HEK293 (cell line): ENCODE results near the gene TBL1X.

ENCODE experiments used
- CTCF ChIA-PET: fragments of 350-600 bp; formaldehyde crosslinking; extraction: SDS; loops from one replicate; lab custom pipeline; 2021; ENCODE audit warnings: antibody characterized with exemption; lab: Yijun Ruan, JAX
- POLR2A ChIA-PET: fragments of 300-600 bp; formaldehyde crosslinking; extraction: SDS; loops from one replicate; lab custom pipeline; 2020; ENCODE audit warnings: antibody characterized with exemption, inconsistent platforms; lab: Yijun Ruan, JAX
- H3K27ac ChIP-seq: fragments of 200-500 bp; sonication (Bioruptor generic); 2 replicates; pipeline ENCODE4 v1.5.1; 2014; ENCODE audit warnings: low read depth, low read length, control low read depth, inconsistent platforms; ENCODE audit errors: extremely low read depth
- H3K36me3 ChIP-seq, 2 experiments: fragments of 200-500 bp in 1 of 2; sonication (Bioruptor generic) in 1 of 2; 1 replicate in 1 of 2; 2 replicates in 1 of 2; pipeline ENCODE4 v1.5.1; 2014 to 2017; ENCODE audit warnings: inconsistent platforms in 2 of 2, low read length in 2 of 2; ENCODE audit not compliant: control insufficient read depth in 2 of 2, insufficient read depth in 1 of 2
- H3K4me1 ChIP-seq: fragments of 200-500 bp; sonication (Bioruptor generic); 2 replicates; pipeline ENCODE4 v1.5.1; 2014; ENCODE audit warnings: mild to moderate bottlenecking, low read length, inconsistent platforms; ENCODE audit not compliant: control insufficient read depth, insufficient read depth
- H3K4me3 ChIP-seq: 2 replicates; pipeline ENCODE4 v1.5.1; 2011; ENCODE audit warnings: low read depth, mild to moderate bottlenecking, control low read depth, low read length, moderate library complexity
- H3K9me3 ChIP-seq: fragments of 200-500 bp; sonication (Bioruptor generic); 2 replicates; pipeline ENCODE4 v1.5.1; 2014; ENCODE audit warnings: low read depth, low read length, inconsistent platforms; ENCODE audit not compliant: control insufficient read depth, insufficient read depth
- GLIS2 ChIP-seq: fragments of 450-650 bp; formaldehyde crosslinking; IDR thresholded peaks from 2 replicates; pipeline ENCODE4 v1.5.1; 2016; ENCODE audit warnings: missing biosample characterization, missing genetic modification characterization
- HOXA7 ChIP-seq: sonication (generic); formaldehyde crosslinking; IDR thresholded peaks from 2 replicates; pipeline ENCODE4 v1.8.1; 2022; ENCODE audit warnings: missing genetic modification reagents, borderline replicate concordance
- OSR2 ChIP-seq: fragments of 450-650 bp; formaldehyde crosslinking; IDR thresholded peaks from 2 replicates; pipeline ENCODE4 v1.5.1; 2016; ENCODE audit warnings: missing biosample characterization, missing genetic modification characterization
- SP7 ChIP-seq: fragments of 450-650 bp; formaldehyde crosslinking; IDR thresholded peaks from 2 replicates; pipeline ENCODE4 v1.5.1; 2016; ENCODE audit warnings: missing biosample characterization, missing genetic modification characterization
- ZNF114 ChIP-seq: fragments of 450-650 bp; formaldehyde crosslinking; IDR thresholded peaks from 2 replicates; pipeline ENCODE4 v1.5.0; 2017; ENCODE audit warnings: missing biosample characterization, missing genetic modification characterization
- ZNF174 ChIP-seq: fragments of 450-650 bp; formaldehyde crosslinking; IDR thresholded peaks from 2 replicates; pipeline ENCODE4 v1.5.0; 2017; ENCODE audit warnings: missing biosample characterization, mild to moderate bottlenecking, missing genetic modification characterization
- ZNF202 ChIP-seq: fragments of 450-650 bp; formaldehyde crosslinking; IDR thresholded peaks from 2 replicates; pipeline ENCODE4 v1.5.1; 2016; ENCODE audit warnings: missing biosample characterization, missing genetic modification characterization, borderline replicate concordance
- ZNF221 ChIP-seq: fragments of 450-650 bp; formaldehyde crosslinking; IDR thresholded peaks from 2 replicates; pipeline ENCODE4 v1.5.1; 2017; ENCODE audit warnings: missing biosample characterization, missing genetic modification characterization, borderline replicate concordance
- ZNF302 ChIP-seq: fragments of 450-650 bp; formaldehyde crosslinking; IDR thresholded peaks from 2 replicates; pipeline ENCODE4 v1.5.1; 2016; ENCODE audit warnings: missing biosample characterization, missing genetic modification characterization, low read depth
- ZNF311 ChIP-seq: fragments of 450-650 bp; formaldehyde crosslinking; IDR thresholded peaks from 2 replicates; pipeline ENCODE4 v1.5.1; 2017; ENCODE audit warnings: missing biosample characterization, missing genetic modification characterization, borderline replicate concordance
- ZNF350 ChIP-seq: fragments of 450-650 bp; formaldehyde crosslinking; IDR thresholded peaks from 2 replicates; pipeline ENCODE4 v1.5.0; 2017; ENCODE audit warnings: missing biosample characterization, mild to moderate bottlenecking, missing genetic modification characterization
- ZNF391 ChIP-seq: fragments of 450-650 bp; formaldehyde crosslinking; IDR thresholded peaks from 2 replicates; pipeline ENCODE4 v1.5.1; 2016; ENCODE audit warnings: low read depth, missing biosample characterization, missing genetic modification characterization, borderline replicate concordance
- ZNF544 ChIP-seq: fragments of 450-650 bp; formaldehyde crosslinking; IDR thresholded peaks from 2 replicates; pipeline ENCODE4 v1.5.0; 2017; ENCODE audit warnings: missing biosample characterization, missing genetic modification characterization
- ZNF571 ChIP-seq: fragments of 450-650 bp; formaldehyde crosslinking; IDR thresholded peaks from 2 replicates; pipeline ENCODE4 v1.5.0; 2017; ENCODE audit warnings: missing biosample characterization, missing genetic modification characterization
- ZNF624 ChIP-seq: fragments of 450-650 bp; formaldehyde crosslinking; IDR thresholded peaks from 2 replicates; pipeline ENCODE4 v1.5.1; 2017; ENCODE audit warnings: missing biosample characterization, missing genetic modification characterization
- ZNF830 ChIP-seq: fragments of 450-650 bp; IDR thresholded peaks from 2 replicates; pipeline ENCODE4 v1.5.0; 2018; ENCODE audit warnings: missing biosample characterization, missing genetic modification characterization, low read depth, mild to moderate bottlenecking, moderate library complexity
- ZSCAN23 ChIP-seq: fragments of 450-650 bp; formaldehyde crosslinking; IDR thresholded peaks from 2 replicates; pipeline ENCODE4 v1.5.1; 2016; ENCODE audit warnings: missing biosample characterization, missing genetic modification characterization
- TF ChIP-seq, protein P1 (sequence below): fragments of 450-650 bp; formaldehyde crosslinking; IDR thresholded peaks from 2 replicates; pipeline ENCODE4; 2016; ENCODE audit warnings: missing biosample characterization, missing genetic modification characterization
- TF ChIP-seq, protein P2 (sequence below): fragments of 450-650 bp; formaldehyde crosslinking; IDR thresholded peaks from 2 replicates; pipeline ENCODE4 v1.5.1; 2016; ENCODE audit warnings: missing biosample characterization, missing genetic modification characterization
- TF ChIP-seq, protein P3 (sequence below): fragments of 450-650 bp; formaldehyde crosslinking; IDR thresholded peaks from 2 replicates; pipeline ENCODE4 v1.5.1; 2016; ENCODE audit warnings: missing biosample characterization, missing genetic modification characterization

The TBL1X gene

DNA sequence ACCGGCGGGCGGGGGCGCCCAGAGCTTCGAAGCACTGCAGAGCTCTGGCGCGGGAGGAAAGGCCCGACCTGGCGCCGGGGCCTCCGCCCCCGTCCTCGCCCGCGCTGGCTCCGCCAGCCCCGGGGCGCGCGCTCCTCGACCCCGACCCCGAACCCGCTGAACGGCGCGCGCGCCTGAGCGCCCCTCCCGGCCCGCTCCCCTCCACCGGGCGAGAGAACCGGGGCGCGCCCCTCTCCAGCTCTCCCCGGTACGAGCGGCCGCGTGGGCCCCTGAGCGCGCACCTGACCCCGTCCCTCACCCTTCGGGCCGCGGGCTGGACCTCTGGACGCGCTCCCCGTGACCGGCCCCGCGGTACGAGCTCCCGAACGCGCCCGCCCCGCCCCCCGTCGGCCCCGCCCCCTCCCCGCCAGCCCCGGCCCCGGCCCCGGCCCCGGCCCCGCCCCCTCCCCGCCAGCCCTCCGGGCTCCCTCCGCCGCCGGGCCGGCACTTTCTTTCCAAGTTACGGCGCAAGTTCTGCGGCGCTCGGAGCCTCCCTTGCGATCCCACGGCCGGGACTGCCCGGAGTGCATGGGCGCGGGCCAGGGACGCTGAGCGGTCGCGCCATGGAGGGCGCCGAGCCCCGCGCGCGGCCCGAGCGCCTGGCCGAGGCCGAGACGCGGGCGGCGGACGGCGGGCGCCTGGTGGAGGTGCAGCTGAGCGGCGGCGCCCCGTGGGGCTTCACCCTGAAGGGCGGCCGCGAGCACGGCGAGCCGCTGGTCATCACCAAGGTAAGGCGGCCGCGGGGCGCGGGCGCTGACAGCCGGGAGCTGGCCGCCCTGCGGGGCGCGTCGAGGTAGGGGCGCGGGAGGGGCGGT is 321.3 kb downstream of the TBL1X start, which contains the start of gene SHROOM2:
Gene SHROOM2, plus strand, starts transcription at position 486 of the 854 bp plus-strand sequence. Its CDS starts 117 bp downstream, at position 603.
- ChIA-PET POLR2A (no interaction called here), CTCF (no interaction called here)
- peak within 1 kb of the TSS; percentile 58 for H3K4me3 ChIP-seq
- no peak for TF ChIP-seq OSR2 (tag by site-specific recombination)
- TF ChIP-seq ZNF544 = no peak
- TF ChIP-seq ZNF221 (tag by site-specific recombination) = no peak
- TF ChIP-seq HOXA7 (CRISPR knock-in tag) = no peak
- TF ChIP-seq ZNF830 = no peak
- TF ChIP-seq ZNF114 (tag by site-specific recombination) = no peak
- no peak for TF ChIP-seq ZNF571
- no peak for TF ChIP-seq ZNF174
- no peaks in the 10 kb centered on the region for H3K36me3 ChIP-seq
- H3K4me1 ChIP-seq = no peaks in the 10 kb centered on the region
- no peaks in the 10 kb centered on the region for H3K9me3 ChIP-seq
- peak within 1 kb of the TSS; percentile 66; the same call in 1 of the 2 replicates for H3K27ac ChIP-seq

DNA sequence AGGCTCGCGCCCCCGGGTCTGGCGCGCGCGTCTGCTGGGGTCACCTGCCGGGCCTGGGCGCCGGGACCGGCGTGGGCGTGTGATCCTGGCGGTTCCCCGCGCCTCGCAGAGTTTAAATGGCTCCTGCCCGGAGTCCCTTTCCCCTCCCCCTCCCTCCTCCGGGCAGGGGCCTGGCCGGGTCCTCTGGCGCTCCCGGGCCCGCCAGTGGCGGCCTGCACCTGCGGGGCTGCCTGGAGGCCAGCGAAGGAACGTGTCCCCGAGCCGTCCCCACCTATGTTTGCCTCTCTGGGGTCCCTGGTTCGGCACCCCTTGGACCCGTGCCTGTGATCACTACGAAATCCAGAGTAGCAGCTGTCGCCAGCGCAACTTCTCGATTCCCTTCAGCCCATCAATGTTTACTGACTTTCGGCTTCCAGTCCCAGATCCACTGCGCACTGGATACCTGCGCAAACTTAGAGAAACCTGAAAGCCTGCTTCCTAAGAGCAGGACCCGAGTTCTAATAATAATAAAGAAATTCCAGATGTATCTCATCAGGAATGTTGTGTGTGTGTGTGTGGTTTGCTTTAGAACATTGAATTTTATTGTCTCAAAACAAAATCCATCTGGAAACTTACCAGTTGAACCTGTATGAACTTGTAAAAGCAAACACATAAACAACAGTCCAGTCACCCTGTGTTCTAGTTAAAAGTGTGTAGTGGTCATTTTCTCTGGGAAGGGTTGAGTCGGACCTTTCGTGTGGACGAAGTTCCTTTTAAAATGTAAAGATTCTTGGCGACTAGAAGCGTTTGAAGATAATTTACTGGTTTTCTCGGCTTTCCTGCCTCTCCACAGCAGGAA is 322.2 kb downstream of the TBL1X start:
- Histone ChIP-seq H3K4me3 (peak overlapping the region; percentile 58), H3K36me3 (no peaks in the 10 kb centered on the region), H3K4me1 (no peaks in the 10 kb centered on the region), H3K27ac (peak overlapping the region; percentile 66; the same call in 1 of the 2 replicates), H3K9me3 (no peaks in the 10 kb centered on the region)
- ChIA-PET POLR2A (no interaction called here), CTCF (interaction anchor here (0.6 kb wide), 1 partner anchor 846 kb away, joined by 3 read pairs; no protein-coding TSS in a partner anchor)
- TF ChIP-seq ZSCAN23 (tag by site-specific recombination) (no peak), ZNF202 (no peak), SP7 (tag by site-specific recombination) (no peak), ZNF391 (tag by site-specific recombination) (no peak), ZNF624 (tag by site-specific recombination) (no peak), ZNF350 (tag by site-specific recombination) (no peak), ZNF311 (no peak), GLIS2 (tag by site-specific recombination) (no peak), ZNF302 (tag by site-specific recombination) (no peak)
- TF ChIP-seq, protein P1, sequence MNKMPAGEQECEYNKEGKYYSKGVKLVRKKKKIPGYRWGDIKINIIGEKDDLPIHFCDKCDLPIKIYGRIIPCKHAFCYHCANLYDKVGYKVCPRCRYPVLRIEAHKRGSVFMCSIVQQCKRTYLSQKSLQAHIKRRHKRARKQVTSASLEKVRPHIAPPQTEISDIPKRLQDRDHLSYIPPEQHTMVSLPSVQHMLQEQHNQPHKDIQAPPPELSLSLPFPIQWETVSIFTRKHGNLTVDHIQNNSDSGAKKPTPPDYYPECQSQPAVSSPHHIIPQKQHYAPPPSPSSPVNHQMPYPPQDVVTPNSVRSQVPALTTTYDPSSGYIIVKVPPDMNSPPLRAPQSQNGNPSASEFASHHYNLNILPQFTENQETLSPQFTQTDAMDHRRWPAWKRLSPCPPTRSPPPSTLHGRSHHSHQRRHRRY (tag by site-specific recombination) = no peak
- TF ChIP-seq, protein P2, sequence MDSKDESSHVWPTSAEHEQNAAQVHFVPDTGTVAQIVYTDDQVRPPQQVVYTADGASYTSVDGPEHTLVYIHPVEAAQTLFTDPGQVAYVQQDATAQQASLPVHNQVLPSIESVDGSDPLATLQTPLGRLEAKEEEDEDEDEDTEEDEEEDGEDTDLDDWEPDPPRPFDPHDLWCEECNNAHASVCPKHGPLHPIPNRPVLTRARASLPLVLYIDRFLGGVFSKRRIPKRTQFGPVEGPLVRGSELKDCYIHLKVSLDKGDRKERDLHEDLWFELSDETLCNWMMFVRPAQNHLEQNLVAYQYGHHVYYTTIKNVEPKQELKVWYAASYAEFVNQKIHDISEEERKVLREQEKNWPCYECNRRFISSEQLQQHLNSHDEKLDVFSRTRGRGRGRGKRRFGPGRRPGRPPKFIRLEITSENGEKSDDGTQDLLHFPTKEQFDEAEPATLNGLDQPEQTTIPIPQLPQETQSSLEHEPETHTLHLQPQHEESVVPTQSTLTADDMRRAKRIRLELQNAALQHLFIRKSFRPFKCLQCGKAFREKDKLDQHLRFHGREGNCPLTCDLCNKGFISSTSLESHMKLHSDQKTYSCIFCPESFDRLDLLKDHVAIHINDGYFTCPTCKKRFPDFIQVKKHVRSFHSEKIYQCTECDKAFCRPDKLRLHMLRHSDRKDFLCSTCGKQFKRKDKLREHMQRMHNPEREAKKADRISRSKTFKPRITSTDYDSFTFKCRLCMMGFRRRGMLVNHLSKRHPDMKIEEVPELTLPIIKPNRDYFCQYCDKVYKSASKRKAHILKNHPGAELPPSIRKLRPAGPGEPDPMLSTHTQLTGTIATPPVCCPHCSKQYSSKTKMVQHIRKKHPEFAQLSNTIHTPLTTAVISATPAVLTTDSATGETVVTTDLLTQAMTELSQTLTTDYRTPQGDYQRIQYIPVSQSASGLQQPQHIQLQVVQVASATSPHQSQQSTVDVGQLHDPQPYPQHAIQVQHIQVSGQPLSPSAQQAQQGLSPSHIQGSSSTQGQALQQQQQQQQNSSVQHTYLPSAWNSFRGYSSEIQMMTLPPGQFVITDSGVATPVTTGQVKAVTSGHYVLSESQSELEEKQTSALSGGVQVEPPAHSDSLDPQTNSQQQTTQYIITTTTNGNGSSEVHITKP (tag by site-specific recombination) = no peak
- TF ChIP-seq, protein P3, sequence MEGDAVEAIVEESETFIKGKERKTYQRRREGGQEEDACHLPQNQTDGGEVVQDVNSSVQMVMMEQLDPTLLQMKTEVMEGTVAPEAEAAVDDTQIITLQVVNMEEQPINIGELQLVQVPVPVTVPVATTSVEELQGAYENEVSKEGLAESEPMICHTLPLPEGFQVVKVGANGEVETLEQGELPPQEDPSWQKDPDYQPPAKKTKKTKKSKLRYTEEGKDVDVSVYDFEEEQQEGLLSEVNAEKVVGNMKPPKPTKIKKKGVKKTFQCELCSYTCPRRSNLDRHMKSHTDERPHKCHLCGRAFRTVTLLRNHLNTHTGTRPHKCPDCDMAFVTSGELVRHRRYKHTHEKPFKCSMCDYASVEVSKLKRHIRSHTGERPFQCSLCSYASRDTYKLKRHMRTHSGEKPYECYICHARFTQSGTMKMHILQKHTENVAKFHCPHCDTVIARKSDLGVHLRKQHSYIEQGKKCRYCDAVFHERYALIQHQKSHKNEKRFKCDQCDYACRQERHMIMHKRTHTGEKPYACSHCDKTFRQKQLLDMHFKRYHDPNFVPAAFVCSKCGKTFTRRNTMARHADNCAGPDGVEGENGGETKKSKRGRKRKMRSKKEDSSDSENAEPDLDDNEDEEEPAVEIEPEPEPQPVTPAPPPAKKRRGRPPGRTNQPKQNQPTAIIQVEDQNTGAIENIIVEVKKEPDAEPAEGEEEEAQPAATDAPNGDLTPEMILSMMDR (tag by site-specific recombination) = no peak
